Measurements from ENCODE around the gene PGRMC2. TPM values are rescaled to one million over a fixed set of nuclear protein-coding genes. Genes with fewer than 3 reads are reported as not detected.

Gene PGRMC2
- total and polyA plus RNA-seq, 2 of the 8 experiments (the other 6 are each of a cell fraction or from before 2014, with no cell fraction given) = 9.5 to 85.3 TPM

DNA sequence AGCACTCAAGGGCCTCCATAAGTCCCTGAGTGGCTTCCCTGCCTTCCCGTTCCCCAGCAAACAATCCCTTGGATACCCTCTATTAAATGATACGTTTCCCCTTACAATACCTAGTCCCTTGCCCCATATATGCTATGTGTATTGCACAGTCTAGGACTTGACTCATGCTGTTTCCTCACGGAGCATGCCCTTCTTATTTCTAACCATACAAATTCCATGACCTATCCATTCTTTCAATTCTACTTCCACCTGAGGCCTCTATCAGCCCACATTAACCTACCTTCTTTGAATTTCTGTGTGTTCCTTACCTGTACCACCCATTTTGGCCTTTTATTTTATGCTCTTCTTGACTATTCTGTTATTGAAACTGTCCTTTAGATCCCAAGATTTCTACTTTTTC, 2.9 kb upstream of the PGRMC2 start (continued):
- TF ChIP-seq KDM4A (IDR thresholded peaks at IDR 0.05; ENCODE audit: low read depth, low read length, severe bottlenecking) = no peak
- no peak for TF ChIP-seq TAF7 (optimal IDR thresholded peaks at IDR 0.05; ENCODE audit: borderline replicate concordance, low read depth, low read length)
- no peak for TF ChIP-seq SIRT6 (IDR thresholded peaks at IDR 0.05; ENCODE audit: low read length)
- TF ChIP-seq RNF2 (IDR thresholded peaks at IDR 0.05; ENCODE audit: borderline replicate concordance, low read depth, low read length, missing control alignments, poor library complexity, severe bottlenecking) = no peak
- no peak for TF ChIP-seq SAP30 (IDR thresholded peaks at IDR 0.05; ENCODE audit: insufficient read depth, insufficient replicate concordance, low read length)
